Lung (tissue), 12 donors: ENCODE data around the gene ENPP1. TPM values are rescaled to one million over a fixed set of nuclear protein-coding genes. Genes with fewer than 3 reads are reported as not detected.

Source experiments
- ATAC-seq: fragments of 200-7000 bp; cut with Tn5 transposase; one replicate; pipeline ENCODE4 v1.9.1; 2020; ENCODE audit warnings: moderate number of reproducible peaks; ENCODE audit not compliant: insufficient read depth, low FRiP score
- DNase-seq, 3 donors: peaks; one replicate each; pipeline ENCODE4 v3.0.0-alpha.2; 2013 to 2017
- H3K27ac ChIP-seq, 2 donors: one replicate each; pipeline ENCODE4 v1.5.1; 2013; ENCODE audit warnings: mild to moderate bottlenecking in 2 of 2, moderate library complexity in 2 of 2, control low read depth in 1 of 2, inconsistent platforms in 1 of 2, low read depth in 1 of 2, low read length in 1 of 2
- H3K27me3 ChIP-seq, 3 donors: one replicate each; pipeline ENCODE4 v1.5.1; 2013; ENCODE audit warnings: low read length in 2 of 3; ENCODE audit not compliant: control insufficient read depth in 3 of 3, insufficient read depth in 3 of 3
- H3K36me3 ChIP-seq, 4 donors: one replicate each; pipeline ENCODE4 v1.5.1; 2013; ENCODE audit warnings: low read length in 4 of 4, mild to moderate bottlenecking in 1 of 4, moderate library complexity in 1 of 4; ENCODE audit not compliant: control insufficient read depth in 4 of 4, insufficient read depth in 4 of 4
- H3K4me1 ChIP-seq, 5 donors: one replicate each; pipeline ENCODE4 v1.5.1; 2013; ENCODE audit warnings: low read length in 5 of 5, mild to moderate bottlenecking in 2 of 5, moderate library complexity in 1 of 5; ENCODE audit not compliant: control insufficient read depth in 5 of 5, insufficient read depth in 5 of 5
- H3K4me3 ChIP-seq: one replicate; pipeline ENCODE4 v1.5.1; 2013; ENCODE audit warnings: mild to moderate bottlenecking, control low read depth, moderate library complexity
- H3K9ac ChIP-seq, 2 donors: one replicate each; pipeline ENCODE4 v1.5.1; 2013; ENCODE audit warnings: low read length in 2 of 2, control low read depth in 1 of 2; ENCODE audit not compliant: insufficient read depth in 1 of 2
- H3K9me3 ChIP-seq, 4 donors: one replicate each; pipeline ENCODE4 v1.5.1; 2013; ENCODE audit warnings: low read length in 3 of 4, mild to moderate bottlenecking in 1 of 4, moderate library complexity in 1 of 4; ENCODE audit not compliant: control insufficient read depth in 4 of 4, insufficient read depth in 3 of 4
- CTCF ChIP-seq: IDR thresholded peaks from 2 replicates; pipeline ENCODE4 v1.5.1; 2012; ENCODE audit warnings: mild to moderate bottlenecking; ENCODE audit errors: control extremely low read depth, extremely low read depth
- WGBS, 2 donors: extraction: QIAGEN DNeasy Blood & Tissue Kit; methylation state at CpG; one replicate each; pipeline ENCODE4 v1.1.7; 2013; 5-methylcytosine and 5-hydroxymethylcytosine counted together
- polyA plus RNA-seq, 2 donors: library from polyadenylated mRNA; stranded (reverse); fragments of 200-250 nt; gene quantifications; one replicate each; pipeline ENCODE4 v1.2.1, GENCODE V29; 2013
- total RNA-seq, 2 donors: library from RNA; depleted of rRNA in 1 of 2; stranded (reverse); fragments of >200 nt in 1 of 2; gene quantifications; one replicate each; pipeline ENCODE4 v1.2.1, GENCODE V29; 2014 to 2021
- donor health status: control.
- donor health status: control.
- donor health status: Bipolar disorder and iron deficiency.
- donor health status: healthy.
- donor health status: DM: yes; HTN: yes; CAD: no.

Gene ENPP1
- total and polyA plus RNA-seq, 4 donors: 0.21 to 7.3 (median 0.82) TPM

- H3K4me3 ChIP-seq: no peak overlapping the region
- WGBS, 2 donors: 81 to 92% methylated on average over 2 of the region's 2 CpGs
- DNase-seq (no peak), ATAC-seq (no peak)
- no peaks in the 10 kb centered on the region for H3K4me1 ChIP-seq
- H3K27ac ChIP-seq: no peak overlapping the region
- no peak for TF ChIP-seq CTCF
- no peak overlapping the region for H3K9ac ChIP-seq
- H3K36me3 ChIP-seq: no peaks in the 10 kb centered on the region
- H3K9me3 ChIP-seq: peaks cover 0 to 4% (median 0%) of the 10 kb centered on the region in 4 donors
- H3K27me3 ChIP-seq: no peaks in the 10 kb centered on the region
Measured at GRCh38 chr6:131828951-131829350, 21.1 kb downstream of the ENPP1 start.

GRCh38 chr6:131831392-131831791 is 23.6 kb downstream of the ENPP1 start:
- no peaks in the 10 kb centered on the region for H3K4me1 ChIP-seq
- ATAC-seq (no peak), DNase-seq (no peak)
- 74 to 76% methylated on average over 4 of the region's 4 CpGs for WGBS, 2 donors
- no peak for TF ChIP-seq CTCF
- no peak overlapping the region for H3K4me3 ChIP-seq
- H3K9me3 ChIP-seq: peaks cover 0 to 4% (median 0%) of the 10 kb centered on the region in 4 donors
- no peaks in the 10 kb centered on the region for H3K27me3 ChIP-seq
- H3K27ac ChIP-seq: no peak overlapping the region
- H3K36me3 ChIP-seq: no peaks in the 10 kb centered on the region
- no peak overlapping the region for H3K9ac ChIP-seq

- ATAC-seq: no peak
Measured at GRCh38 chr6:131831886-131832285, 24.1 kb downstream of the ENPP1 start.

More at GRCh38 chr6:131831886-131832285, 24.1 kb downstream of the ENPP1 start:
- TF ChIP-seq CTCF: no peak
- Histone ChIP-seq H3K4me3 (no peak overlapping the region), H3K36me3 (no peaks in the 10 kb centered on the region), H3K27me3 (no peaks in the 10 kb centered on the region), H3K9ac (no peak overlapping the region), H3K9me3 (peaks cover 0 to 4% (median 0%) of the 10 kb centered on the region in 4 donors), H3K27ac (no peak overlapping the region), H3K4me1 (no peaks in the 10 kb centered on the region)
- DNase-seq: peak in 1 of 3 donors; percentile 21
- WGBS, 2 donors: 17 to 67% methylated on average over 1 of the region's 1 CpG
